Hematopoietic multipotent progenitor cell treated with erythropoietin and hydrocortisone succinate and interleukin-3 and kit ligand, for 6 days (in vitro differentiated cells): Measurements from ENCODE around the gene SLC35A3.
"Not testable (repeated sequence)": the region's sequence is repeated elsewhere in the genome, so short reads cannot be mapped to it uniquely, and the experiment has no call there.

Source experiments
- DNase-seq: peaks from one replicate; pipeline ENCODE4 v3.0.0-alpha.2; 2015

SLC35A3 gene

GRCh38 chr1:100037656-100037926, 67.8 kb downstream of the SLC35A3 start:
- no peak for DNase-seq

DNA sequence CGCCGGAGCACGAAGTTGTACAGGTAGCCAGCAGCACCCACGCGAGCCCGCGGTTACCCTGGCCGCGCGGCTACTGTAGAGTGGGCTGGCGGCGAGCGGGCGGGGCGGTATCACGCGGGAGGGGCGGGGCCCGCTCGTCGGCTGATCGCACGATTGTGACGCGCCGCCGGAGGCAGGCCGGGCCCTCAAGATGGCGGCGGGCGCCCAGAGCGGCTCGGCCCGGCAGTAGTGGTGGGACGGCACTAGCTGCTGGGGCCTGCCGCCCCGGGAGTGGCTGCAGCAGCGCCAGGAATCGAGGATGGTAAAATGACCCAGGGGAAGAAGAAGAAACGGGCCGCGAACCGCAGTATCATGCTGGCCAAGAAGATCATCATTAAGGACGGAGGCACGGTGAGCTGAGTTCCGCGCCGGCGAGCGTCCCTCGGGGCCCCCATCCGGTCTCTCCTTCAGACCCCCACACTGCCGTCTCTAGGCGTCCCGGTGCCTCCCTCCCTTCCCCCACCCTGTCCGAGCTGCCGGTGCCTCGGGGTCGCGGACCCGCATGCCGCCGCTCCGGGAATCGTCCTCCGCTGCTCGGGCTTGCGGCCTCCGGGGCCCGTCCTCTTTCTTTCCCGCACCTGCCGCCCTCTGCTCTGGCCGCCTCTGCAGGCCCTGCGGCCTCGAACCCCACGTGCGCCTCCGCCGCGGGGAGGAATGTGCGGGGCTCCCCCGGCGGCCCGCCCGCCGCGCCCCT, 68.3 kb downstream of the SLC35A3 start:
- peak; percentile 95 for DNase-seq

- DNase-seq = peak; percentile 75
Measured at GRCh38 chr1:100038660-100039287, 69.0 kb downstream of the SLC35A3 start.

- no peak for DNase-seq
Measured at GRCh38 chr1:100039591-100039990, 69.8 kb downstream of the SLC35A3 start.

DNA sequence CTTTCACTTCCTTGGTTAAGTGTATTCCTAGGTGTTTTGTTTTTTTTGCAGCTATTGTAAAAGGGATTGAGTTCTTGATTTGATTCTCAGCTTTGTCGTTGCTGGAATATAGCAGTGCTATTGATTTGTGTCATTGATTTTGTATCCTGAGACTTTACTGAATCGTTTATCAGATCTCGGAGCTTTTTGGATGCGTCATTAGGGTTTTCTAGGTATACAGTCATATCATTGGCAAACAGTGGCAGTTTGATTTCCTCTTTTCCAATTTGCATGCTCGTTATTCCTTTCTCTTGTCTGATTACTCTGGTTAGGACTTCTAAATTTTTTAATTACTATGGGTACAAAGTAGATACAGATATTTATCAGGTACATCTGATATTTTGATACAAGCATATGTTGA, 75.4 kb downstream of the SLC35A3 start:
- no peak for DNase-seq

- not testable (repeated sequence) for DNase-seq
Measured at GRCh38 chr1:100047235-100047708, 77.5 kb downstream of the SLC35A3 start.

GRCh38 chr1:100050139-100050538, 80.3 kb downstream of the SLC35A3 start:
- DNase-seq = peak; percentile 47

GRCh38 chr1:100051401-100051800, 81.6 kb downstream of the SLC35A3 start:
- no peak for DNase-seq

DNA sequence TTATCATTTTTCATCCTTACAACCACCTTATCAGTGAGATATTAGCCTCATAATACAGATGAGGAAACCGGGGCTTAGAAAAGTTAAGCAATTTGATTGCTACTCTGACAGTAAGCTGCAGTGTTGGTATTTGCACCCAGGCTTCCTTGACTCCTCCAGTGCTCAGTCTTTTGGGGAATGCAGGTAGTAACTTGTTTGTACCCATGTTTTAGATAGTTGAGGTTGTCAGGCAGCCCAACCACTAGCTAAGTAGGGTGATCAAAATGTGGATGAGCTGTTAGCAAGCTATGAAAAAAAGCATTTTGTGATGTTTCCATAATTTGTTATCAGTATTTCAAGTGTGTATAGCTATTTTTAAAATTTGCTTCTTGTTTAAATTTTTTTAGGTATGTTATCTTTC, 82.1 kb downstream of the SLC35A3 start:
- no peak for DNase-seq

GRCh38 chr1:100053119-100053518, 83.3 kb downstream of the SLC35A3 start:
- DNase-seq = no peak

DNA sequence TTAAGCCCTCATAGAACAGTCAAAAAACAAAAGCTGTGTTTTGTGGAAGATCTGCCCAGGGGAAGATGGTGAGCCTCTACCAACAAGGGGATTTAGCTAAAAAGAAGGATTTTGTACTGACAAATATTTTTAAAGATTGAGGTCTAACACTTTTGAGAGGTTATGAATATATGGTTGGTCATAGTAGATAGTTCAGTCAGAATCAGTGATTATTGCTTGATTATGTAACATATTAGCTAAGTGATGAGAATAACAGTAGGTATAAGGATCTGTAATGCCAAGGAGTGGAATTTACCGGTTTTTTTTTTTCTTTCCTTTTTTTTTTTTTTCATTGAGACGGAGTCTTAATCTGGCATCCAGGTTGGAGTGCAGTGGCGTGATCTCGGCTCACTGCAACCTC, 83.9 kb downstream of the SLC35A3 start:
- DNase-seq = no peak

GRCh38 chr1:100061681-100062080, 91.9 kb downstream of the SLC35A3 start:
- peak; percentile 49 for DNase-seq

- no peak for DNase-seq
Measured at GRCh38 chr1:100065183-100065968, 95.6 kb downstream of the SLC35A3 start.

GRCh38 chr1:100065969-100066227, 96.1 kb downstream of the SLC35A3 start:
- no peak for DNase-seq

DNA sequence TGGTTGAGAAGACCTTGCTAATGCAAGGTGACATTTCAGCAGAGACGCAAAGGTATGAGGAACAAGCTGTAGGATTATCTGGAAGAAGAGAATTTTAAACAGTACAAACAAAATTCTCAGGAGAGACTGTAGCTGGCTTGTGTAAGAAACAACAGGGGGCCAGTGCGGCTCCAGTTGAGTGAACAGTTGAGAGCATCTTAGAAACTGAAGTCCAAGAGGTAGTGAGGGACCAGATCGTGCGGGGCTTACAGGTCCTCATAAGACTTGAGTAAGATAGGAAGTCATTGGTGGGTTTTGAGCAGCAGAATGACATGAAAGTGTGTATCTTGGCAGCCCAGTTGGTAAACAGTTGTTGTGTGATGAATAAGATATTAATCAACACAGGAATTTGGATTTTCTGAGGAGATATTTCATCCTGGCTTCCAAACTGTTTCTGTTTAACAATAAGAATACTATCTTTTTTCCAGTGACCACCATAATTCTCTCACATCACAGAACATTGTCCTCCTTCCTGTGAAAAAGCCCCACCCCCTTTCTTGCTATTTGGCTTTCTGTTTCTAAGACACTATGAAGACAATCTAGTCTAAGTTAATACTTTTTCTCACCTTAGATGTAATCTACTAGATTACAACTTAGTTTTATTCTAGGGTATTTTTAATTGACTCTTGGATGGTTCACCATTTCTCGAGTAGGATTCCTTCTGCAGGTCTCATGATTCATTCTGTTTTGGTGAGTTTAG, 100.6 kb downstream of the SLC35A3 start:
- no peak for DNase-seq

GRCh38 chr1:100073531-100073930, 103.7 kb downstream of the SLC35A3 start:
- DNase-seq = no peak

DNA sequence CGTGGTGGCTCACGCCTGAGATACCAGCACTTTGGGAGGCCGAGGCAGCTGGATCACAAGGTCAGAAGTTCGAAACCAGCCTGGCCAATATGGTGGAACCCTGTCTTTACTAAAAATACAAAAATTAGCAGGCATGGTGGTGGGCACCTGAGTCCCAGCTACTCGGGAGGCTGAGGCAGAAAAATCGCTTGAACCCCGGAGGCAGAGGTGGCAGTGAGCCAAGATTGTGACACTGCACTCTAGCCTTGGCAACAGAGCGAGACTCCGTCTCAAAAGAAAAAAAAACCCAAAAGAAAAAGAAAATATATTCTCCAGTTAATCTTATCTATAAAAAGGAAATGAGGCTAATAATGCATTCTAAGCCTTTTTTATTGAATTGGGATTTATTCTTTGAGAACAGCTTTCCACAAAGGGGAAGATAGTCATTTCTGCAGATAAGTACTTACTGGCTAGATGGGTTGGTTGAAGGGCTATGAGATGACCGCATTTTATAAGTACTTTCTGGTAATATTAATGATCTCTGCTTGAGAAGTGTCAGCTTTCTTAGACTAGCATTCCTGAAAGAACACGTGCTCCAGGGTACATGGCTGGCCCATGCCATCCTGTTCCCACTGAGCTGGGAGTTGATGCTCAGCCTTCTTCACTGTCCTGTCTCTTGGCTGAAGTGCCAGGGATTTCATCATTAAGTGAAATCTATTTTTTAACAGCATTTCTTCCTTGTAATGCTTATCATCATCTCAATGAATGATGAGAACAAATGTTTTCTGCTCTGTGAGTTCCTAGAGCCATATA, 105.0 kb downstream of the SLC35A3 start:
- DNase-seq = no peak

- DNase-seq = no peak
Measured at GRCh38 chr1:100075773-100076172, 106.0 kb downstream of the SLC35A3 start.

DNA sequence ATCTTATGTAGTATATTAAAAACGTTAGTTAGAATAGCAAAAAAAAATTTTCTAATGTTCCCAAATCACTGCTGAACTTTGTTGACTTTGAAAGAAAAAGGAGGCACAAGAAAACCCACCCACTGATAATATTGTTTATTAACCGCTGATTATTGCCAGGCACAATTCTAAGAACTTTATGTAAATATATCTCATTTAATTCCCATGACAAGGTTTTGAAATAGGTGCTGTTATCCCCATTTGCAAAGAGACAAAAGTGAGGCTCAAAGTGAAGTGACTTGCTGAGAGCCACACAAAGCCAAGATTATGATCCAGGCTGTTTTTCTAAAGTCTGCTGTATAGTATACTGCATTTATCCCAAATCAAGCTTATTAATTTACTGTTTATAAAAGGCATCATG, 106.5 kb downstream of the SLC35A3 start:
- no peak for DNase-seq

DNA sequence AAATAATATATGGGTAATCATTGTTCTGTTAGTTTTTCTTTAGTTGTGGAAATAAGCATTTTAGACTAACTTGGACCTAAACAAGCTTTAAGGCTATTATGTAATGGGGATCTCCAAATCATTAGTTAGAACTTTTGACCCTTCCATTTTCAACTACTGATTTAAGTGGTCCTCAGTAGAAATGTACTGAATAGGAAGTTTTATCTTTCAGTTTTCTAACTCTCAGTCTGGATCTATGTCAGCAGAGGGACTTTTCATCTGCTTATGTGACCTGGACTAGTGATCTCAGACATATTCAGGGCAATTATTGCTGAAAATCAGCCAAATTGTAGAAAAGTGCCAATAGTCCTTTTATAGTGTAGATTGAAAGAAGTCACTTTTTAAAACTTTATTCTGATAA, 106.9 kb downstream of the SLC35A3 start:
- DNase-seq = no peak

DNA sequence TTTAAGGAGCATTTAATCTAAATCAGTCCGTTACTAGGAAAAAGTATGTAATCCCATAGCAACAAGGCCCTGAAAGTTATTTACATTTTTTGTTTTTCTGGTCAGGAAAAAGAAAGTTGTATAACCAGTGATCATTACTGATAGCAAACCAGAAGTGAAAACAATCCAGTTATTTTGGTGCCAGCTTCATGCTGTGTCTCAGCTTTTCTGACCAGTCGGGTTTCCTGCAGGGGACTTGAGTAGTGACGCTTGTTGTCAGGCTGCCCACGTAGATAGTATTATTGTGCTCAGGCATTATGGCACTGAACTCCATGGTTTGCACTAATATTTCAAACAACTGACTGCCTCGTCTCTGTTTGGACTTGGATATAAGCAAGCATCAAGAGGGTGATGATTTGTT, 107.7 kb downstream of the SLC35A3 start:
- DNase-seq = no peak

DNA sequence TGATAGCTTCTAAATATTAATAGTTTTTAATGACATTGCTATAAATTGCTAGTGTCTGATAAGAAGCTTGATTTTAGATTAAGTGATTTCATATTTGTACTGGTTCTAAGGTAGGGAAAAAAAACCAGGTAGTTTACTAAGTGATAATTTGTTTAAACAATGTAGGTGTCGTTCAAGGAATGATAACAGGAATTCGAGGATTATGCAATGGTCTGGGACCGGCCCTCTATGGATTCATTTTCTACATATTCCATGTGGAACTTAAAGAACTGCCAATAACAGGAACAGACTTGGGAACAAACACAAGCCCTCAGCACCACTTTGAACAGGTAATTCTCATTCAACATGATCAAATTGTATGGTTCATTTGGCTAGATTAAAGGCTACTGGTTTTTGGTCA, 110.5 kb downstream of the SLC35A3 start:
- no peak for DNase-seq
